H1 (cell line): ENCODE results near the gene HS6ST3.

Experiments
- BCL11A ChIP-seq, 2 experiments: IDR thresholded peaks; one replicate each; pipeline ENCODE4 v1.6.1; 2011; ENCODE audit warnings: low read depth in 2 of 2, low read length in 2 of 2, mild to moderate bottlenecking in 2 of 2
- POLR2A ChIP-seq, 2 experiments: IDR thresholded peaks; 1 replicate in 1 of 2; 2 replicates in 1 of 2; pipeline ENCODE4 v1.6.1; 2011; ENCODE audit warnings: low read depth in 2 of 2, low read length in 2 of 2, mild to moderate bottlenecking in 2 of 2; ENCODE audit errors: control extremely low read depth in 1 of 2
- POLR2AphosphoS5 ChIP-seq: IDR thresholded peaks from 2 replicates; pipeline ENCODE4 v1.6.1; 2011; ENCODE audit warnings: low read depth, low read length

- no peak for TF ChIP-seq BCL11A (IDR thresholded peaks at IDR 0.05; ENCODE audit: low read depth in 2 of 2, low read length in 2 of 2)
- no peak for TF ChIP-seq POLR2AphosphoS5
- TF ChIP-seq POLR2A (IDR thresholded peaks at IDR 0.05; ENCODE audit: control extremely low read depth in 1 of 2, low read depth in 2 of 2, low read length in 2 of 2): no peak
Observed at GRCh38 chr13:96816261-96816660, 726.4 kb downstream of the HS6ST3 start.
